WTC11 (cell line): Measurements from ENCODE around the gene UBTD1.

Source experiments
- CREB1 ChIP-seq: sonication (generic); formaldehyde crosslinking; IDR thresholded peaks from 2 replicates; pipeline ENCODE4 v1.8.0; 2023; ENCODE audit warnings: mild to moderate bottlenecking, missing genetic modification reagents
- ZNF423 ChIP-seq: fragments of 250-450 bp; sonication (Bioruptor Pico); IDR thresholded peaks from 2 replicates; pipeline ENCODE4 v2.1.2; 2022; ENCODE audit warnings: mild to moderate bottlenecking, moderate library complexity
- TF ChIP-seq, protein P1 (sequence below): sonication (generic); formaldehyde crosslinking; IDR thresholded peaks from 2 replicates; pipeline ENCODE4 v1.8.1; 2022; ENCODE audit warnings: low read depth, missing genetic modification reagents, borderline replicate concordance
- TF ChIP-seq, protein P2 (sequence below): sonication (generic); formaldehyde crosslinking; IDR thresholded peaks from 2 replicates; pipeline ENCODE4 v1.8.1; 2022; ENCODE audit warnings: low read depth, mild to moderate bottlenecking, moderate library complexity, missing genetic modification reagents, borderline replicate concordance
- TF ChIP-seq, protein P3 (sequence below): sonication (generic); formaldehyde crosslinking; IDR thresholded peaks from 2 replicates; pipeline ENCODE4 v1.8.1; 2022; ENCODE audit warnings: mild to moderate bottlenecking, missing genetic modification reagents, moderate library complexity, borderline replicate concordance
- TF ChIP-seq, protein P4 (sequence below): fragments of 200-600 bp; IDR thresholded peaks from 2 replicates; pipeline ENCODE4 v1.8.0; 2022; ENCODE audit warnings: antibody characterized with exemption
- TF ChIP-seq, protein P5 (sequence below): sonication (generic); formaldehyde crosslinking; IDR thresholded peaks from 2 replicates; pipeline ENCODE4 v1.8.1; 2023; ENCODE audit warnings: mild to moderate bottlenecking, missing genetic modification reagents, moderate library complexity

DNA sequence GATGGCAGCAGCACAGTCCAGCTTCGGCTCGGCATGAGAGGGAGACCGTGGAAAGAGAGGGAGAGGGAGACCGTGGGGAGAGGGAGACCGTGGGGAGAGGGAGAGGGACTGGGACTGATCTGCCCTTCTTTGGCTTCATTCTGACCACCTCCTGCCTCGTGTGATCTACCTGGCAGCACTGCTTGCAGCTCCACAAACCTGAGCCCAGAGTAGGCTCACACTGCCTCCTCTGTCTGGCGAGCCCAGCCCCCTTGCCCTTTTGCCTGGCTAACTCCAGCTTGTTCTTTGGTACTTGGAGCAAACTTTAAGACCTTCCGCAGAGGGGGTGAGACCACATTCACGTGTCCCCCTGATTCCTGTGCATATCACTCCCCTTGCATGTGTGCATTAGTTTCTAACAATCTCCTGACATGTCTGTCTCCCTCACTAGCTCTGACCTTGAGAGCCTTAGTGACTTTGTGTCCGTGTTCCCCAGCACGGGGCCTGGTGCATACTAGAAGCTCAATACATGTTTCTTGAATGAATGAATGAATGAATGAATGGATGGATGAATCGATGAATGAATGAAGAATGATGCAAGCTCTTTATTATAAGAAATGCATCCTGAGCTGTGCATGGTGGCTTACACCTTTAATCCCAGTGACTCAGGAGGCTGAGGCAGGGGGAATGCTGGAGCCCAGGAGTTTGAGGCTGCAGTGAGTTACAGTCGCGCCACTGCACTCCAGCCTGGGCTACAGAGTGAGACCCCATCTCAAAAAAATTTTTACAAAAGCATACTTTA lies 31.2 kb downstream of the UBTD1 start:
- TF ChIP-seq, protein P1, sequence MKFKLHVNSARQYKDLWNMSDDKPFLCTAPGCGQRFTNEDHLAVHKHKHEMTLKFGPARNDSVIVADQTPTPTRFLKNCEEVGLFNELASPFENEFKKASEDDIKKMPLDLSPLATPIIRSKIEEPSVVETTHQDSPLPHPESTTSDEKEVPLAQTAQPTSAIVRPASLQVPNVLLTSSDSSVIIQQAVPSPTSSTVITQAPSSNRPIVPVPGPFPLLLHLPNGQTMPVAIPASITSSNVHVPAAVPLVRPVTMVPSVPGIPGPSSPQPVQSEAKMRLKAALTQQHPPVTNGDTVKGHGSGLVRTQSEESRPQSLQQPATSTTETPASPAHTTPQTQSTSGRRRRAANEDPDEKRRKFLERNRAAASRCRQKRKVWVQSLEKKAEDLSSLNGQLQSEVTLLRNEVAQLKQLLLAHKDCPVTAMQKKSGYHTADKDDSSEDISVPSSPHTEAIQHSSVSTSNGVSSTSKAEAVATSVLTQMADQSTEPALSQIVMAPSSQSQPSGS (CRISPR knock-in tag), result no peak
- TF ChIP-seq CREB1 (CRISPR knock-in tag) (no peak), ZNF423 (no peak)
- TF ChIP-seq, protein P2, sequence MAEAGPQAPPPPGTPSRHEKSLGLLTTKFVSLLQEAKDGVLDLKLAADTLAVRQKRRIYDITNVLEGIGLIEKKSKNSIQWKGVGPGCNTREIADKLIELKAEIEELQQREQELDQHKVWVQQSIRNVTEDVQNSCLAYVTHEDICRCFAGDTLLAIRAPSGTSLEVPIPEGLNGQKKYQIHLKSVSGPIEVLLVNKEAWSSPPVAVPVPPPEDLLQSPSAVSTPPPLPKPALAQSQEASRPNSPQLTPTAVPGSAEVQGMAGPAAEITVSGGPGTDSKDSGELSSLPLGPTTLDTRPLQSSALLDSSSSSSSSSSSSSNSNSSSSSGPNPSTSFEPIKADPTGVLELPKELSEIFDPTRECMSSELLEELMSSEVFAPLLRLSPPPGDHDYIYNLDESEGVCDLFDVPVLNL (CRISPR knock-in tag), result no peak
- TF ChIP-seq, protein P3, sequence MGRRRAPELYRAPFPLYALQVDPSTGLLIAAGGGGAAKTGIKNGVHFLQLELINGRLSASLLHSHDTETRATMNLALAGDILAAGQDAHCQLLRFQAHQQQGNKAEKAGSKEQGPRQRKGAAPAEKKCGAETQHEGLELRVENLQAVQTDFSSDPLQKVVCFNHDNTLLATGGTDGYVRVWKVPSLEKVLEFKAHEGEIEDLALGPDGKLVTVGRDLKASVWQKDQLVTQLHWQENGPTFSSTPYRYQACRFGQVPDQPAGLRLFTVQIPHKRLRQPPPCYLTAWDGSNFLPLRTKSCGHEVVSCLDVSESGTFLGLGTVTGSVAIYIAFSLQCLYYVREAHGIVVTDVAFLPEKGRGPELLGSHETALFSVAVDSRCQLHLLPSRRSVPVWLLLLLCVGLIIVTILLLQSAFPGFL, result no peak
- TF ChIP-seq, protein P4, sequence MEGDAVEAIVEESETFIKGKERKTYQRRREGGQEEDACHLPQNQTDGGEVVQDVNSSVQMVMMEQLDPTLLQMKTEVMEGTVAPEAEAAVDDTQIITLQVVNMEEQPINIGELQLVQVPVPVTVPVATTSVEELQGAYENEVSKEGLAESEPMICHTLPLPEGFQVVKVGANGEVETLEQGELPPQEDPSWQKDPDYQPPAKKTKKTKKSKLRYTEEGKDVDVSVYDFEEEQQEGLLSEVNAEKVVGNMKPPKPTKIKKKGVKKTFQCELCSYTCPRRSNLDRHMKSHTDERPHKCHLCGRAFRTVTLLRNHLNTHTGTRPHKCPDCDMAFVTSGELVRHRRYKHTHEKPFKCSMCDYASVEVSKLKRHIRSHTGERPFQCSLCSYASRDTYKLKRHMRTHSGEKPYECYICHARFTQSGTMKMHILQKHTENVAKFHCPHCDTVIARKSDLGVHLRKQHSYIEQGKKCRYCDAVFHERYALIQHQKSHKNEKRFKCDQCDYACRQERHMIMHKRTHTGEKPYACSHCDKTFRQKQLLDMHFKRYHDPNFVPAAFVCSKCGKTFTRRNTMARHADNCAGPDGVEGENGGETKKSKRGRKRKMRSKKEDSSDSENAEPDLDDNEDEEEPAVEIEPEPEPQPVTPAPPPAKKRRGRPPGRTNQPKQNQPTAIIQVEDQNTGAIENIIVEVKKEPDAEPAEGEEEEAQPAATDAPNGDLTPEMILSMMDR, result no peak
- TF ChIP-seq, protein P5, sequence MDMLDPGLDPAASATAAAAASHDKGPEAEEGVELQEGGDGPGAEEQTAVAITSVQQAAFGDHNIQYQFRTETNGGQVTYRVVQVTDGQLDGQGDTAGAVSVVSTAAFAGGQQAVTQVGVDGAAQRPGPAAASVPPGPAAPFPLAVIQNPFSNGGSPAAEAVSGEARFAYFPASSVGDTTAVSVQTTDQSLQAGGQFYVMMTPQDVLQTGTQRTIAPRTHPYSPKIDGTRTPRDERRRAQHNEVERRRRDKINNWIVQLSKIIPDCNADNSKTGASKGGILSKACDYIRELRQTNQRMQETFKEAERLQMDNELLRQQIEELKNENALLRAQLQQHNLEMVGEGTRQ (CRISPR knock-in tag), result no peak
